ENCODE results near the gene ZNF521. TPM values are rescaled to one million over a fixed set of nuclear protein-coding genes. Genes with fewer than 3 reads are reported as not detected.

Gene ZNF521
- total RNA-seq, 1 donor from 2014 or later: 8.4 TPM

DNA sequence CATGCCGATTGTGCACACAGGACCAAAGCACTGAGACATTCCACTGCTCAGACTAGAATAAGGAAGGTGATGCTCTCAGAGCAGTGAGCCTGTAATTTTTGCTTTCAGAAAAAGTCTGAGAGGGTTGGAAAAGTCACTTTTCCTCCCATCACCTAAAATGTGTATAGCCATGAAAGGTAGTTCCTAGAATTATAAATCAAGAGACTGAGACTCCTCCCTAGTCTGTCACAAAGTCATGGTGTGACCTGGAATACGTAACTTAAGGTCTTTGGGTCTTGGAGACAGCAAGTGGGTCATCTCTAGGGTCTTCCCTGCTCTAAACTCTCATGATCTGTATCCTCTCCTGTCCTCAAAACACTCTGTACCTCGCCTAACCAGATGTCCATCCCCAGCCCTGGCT is 16.9 kb downstream of the ZNF521 start:
- no peak for DNase-seq

- DNase-seq: no peak
Measured at GRCh38 chr18:25334588-25334987, 17.4 kb downstream of the ZNF521 start.

DNA sequence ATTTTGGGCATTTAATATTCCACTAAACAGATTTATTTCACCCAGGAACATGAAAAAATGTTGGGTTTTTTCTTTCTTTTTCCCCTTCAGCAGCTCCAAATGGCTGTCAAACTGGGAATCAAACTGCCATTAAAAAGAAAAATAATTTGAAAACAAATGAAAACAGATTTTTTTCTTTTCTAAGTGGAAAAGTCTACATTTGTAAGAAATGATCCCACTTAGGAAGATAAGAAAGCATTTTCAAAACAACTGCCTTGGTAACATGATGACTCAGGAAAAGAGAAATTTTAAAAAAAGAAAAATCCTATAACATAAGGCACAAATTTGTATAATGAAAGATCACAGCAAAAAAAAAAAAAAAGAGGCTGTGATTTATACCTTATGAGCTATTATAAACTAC is 20.0 kb downstream of the ZNF521 start:
- no peak for DNase-seq

GRCh38 chr18:25329783-25330182 is 22.2 kb downstream of the ZNF521 start:
- no peak for DNase-seq

DNA sequence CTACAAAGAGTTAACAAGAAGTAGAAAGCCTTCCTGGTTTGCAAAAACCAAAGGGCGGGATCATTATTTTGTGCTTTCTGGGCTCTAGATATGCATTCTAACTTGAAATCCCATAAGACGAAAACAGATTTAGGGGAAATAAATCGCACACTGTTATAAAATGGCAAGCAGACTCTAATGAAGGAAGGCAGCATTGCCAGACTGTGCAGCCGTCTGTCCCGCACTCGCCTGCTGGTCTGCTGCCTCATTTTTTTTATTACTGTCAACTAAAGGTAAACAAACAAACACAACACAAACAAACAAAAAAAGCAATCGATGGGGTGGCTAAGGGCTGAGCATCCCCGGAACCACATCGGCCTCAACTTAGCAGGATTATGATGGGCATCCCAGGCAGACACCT is 24.4 kb downstream of the ZNF521 start:
- DNase-seq: no peak

DNA sequence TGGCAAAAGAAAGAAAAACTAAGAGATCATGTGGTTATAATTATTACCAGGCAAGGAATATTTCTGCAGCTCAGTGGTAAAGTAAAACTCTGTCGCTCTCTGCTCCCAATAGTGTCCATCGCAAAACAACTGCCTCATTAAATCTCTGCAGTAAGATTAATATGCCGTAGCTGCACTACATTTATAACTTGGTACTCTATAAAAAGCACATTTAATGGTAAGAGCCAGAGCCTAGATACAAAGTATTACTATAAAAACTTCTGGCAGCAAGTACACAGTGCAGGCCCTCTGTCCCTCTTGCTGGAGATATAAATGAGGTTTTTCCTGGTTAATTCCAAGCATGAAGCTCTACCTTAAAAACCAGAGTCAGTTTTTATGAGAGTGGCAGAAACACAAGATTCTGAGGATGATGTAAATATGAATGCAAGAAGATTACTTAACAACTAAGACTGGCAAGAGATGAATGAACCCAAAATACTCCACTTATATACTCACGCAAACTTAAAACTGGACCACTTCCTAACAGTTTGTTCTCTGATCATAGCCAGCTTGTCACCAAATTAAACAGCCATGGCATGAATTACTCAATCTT is 25.5 kb downstream of the ZNF521 start:
- no peak for DNase-seq

- DNase-seq: no peak
Measured at GRCh38 chr18:25322806-25323205, 29.2 kb downstream of the ZNF521 start.

DNA sequence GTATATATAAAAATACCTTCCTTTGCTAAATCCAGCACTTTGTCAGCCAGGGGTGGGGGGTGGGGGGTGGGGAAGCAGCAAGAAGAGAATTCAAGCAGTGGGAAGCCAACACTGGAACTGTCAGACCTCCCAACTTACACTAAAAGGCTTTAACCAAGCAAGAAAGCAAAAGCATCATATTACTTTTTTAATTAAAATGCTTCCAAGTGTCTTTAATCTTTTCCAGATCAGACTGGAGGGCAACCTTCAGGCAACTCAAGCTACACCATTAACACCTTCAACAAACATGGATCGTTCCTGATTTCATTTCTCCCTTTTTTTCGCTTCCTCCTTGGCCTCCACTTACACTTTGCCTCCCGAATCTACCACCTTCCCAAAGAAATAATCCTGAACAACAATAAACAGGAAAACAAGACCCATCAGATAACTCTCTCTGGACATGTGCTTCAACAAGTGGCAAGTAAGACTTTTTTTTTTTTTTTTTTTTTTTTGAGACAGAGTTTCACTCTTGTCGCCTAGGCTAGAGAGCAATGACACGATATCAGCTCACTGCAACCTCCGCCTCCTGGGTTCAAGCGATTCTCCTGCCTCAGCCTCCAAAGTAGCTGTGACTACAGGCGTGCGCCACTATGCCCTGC is 35.5 kb downstream of the ZNF521 start:
- no peak for DNase-seq

GRCh38 chr18:25314838-25315190 is 37.2 kb downstream of the ZNF521 start:
- DNase-seq: no peak

- DNase-seq: no peak
Measured at GRCh38 chr18:25314151-25314837, 37.7 kb downstream of the ZNF521 start.

DNA sequence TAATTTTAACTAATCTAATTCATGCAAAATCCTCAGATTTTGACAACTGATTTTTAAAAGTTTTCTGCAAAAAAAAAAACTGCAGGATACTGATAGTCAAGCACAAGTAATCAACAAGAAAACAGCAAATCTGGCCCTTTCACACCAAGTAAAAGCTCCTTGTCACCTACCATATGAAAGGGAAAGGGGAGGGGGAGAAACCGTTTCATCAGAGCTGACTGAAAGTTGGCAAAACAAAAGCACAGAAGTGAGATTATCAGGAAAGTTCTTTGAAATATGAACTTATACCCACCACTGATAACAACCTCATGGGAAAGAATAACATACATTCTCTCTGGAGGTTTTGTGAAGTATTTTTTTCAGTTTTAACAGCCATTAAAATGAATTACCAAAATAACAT is 38.7 kb downstream of the ZNF521 start:
- no peak for DNase-seq

DNA sequence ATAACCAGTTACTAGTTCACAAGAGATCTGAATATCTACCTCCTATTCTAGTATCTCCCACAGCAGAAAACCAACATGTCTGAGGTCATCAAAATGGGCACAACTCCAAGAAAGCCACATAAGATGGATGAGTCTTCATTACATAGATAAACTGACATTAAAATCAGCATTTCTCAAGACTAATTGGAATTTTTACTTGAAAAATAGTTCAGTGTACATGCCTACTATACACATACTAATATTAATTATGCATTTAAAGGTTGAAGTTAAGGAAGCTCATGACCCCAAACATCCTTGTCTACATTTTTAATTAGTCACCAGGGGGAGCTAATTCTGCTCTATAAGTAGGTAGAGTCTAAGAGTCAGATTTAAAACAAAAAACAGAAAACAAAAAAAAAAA is 41.9 kb downstream of the ZNF521 start:
- DNase-seq: no peak

- DNase-seq: no peak
Measured at GRCh38 chr18:25308381-25308780, 43.6 kb downstream of the ZNF521 start.

GRCh38 chr18:25307192-25307591 is 44.8 kb downstream of the ZNF521 start:
- no peak for DNase-seq

- no peak for DNase-seq
Measured at GRCh38 chr18:25306671-25307070, 45.3 kb downstream of the ZNF521 start.

DNA sequence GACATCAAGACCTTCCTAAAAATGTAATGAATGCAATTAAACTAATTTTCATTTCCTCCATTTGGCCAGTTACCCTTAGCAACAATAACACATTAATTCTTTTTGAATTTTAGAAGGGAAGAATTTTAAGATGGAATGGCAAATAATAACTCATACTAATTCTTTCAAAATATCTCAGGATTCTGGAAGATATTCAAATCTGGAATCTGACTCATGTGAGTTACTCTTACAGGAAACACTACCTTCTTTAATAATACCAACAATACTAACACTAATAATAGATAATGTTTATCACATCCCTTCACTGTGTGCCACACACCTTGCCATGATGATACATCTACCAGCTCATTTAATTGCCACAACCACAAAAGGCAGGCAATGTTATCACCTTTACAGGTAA is 46.4 kb downstream of the ZNF521 start:
- no peak for DNase-seq

- DNase-seq: no peak
Measured at GRCh38 chr18:25300492-25300891, 51.5 kb downstream of the ZNF521 start.

DNA sequence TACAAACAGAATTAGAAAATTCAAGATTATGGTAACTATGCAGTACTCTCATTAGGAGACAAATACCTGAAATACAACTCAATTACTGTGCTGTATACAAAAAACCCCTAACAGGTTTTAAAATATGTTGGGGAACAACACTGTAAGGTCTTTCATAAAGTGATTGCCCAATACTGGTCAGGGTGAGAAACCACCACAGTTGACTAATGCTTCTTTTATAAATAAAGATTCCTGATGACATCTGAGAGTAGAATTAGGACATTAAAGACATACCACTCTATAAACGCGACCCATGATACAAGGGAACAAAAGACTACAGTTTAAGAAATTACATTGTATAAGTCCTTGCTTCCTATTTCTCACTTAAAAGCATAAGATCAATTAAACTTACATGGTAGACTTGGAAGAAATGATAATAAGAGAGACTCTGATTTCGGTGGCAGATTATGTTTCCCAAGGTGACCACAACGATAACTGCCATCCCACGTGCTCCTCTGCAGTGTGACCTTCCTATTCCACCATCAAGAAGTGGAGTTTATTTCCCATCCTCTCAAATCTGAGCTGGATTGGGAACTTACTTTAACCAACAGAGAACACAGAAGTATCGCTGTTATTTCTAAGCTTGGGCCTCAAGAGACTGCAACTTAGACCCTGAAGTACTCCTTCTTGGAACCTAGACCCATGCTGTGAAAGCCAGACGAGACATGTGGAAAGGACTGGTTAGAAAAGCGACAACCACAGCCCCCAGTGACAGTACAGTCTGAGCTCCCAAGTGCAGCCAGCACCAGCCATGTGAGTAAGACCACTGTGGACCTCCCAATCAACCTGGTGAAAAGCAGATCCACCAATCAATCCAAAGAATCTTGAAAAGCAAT is 52.3 kb downstream of the ZNF521 start:
- DNase-seq: no peak

DNA sequence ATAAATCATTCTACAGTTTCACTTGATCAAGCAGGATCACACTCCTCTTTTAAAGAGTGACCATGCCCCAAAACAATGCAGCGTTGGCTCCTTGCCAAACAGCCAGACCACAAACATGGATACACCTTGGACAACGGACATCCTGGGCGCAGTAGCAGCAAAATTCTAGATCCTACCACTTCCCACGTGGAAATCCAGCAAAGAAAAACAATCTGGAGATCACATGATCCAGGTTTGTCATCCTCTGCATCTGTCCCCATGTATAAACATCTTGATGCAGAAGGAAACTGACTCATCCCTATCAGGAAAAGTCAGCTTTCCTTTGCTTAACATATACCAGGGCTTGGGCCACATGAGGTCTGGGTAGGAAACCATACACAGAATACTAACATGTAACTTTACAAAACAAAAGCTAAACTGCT is 53.1 kb downstream of the ZNF521 start:
- DNase-seq: no peak

DNA sequence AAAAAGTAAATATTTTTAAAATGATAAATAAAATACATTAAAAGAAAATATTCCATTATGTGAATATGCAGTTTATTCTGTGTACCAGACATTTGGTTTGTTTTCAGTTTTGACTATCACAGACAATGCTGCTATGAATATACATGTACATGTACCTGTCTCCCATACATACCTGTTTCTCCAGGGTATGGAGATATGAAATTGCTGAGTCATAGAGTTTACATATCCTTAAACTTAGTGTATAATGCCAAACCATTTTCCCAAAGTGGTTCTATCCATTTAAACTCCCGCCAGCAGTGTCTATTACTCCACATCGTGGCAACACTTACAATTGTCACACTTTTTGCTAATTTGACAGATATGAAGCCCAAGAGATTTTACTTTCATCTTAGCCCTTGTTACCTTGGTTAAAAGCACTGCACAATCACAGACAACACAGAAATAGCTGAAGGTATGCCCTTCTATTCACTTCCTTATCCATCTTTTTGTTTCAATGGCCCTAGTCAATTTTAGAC is 56.3 kb downstream of the ZNF521 start:
- DNase-seq: no peak

DNA sequence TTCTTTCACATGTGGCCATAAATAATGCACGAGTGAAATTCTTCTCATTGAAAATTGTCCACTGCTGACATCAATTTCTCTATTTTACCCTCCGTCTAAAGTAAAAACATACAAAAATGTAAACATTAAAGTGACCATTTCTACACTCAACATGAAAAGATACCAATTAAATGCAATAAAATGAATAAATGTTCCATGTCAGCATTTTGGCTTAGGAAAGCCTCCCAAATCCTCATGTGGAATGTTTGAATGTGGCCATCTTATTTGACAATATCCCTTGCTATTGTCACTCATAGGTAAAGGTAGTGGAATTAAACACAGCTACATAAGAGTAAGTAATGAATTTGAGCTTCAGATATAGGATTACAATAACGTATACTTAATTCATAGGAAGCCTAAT is 60.8 kb downstream of the ZNF521 start:
- no peak for DNase-seq

GRCh38 chr18:25289001-25289631 is 62.9 kb downstream of the ZNF521 start:
- no peak for DNase-seq

Measured in occipital lobe (tissue), 2 donors.